HL-60 (cell line): ENCODE results near the gene RCOR3.

ENCODE experiments used
- DNase-seq, 2 experiments: peaks; one replicate each; pipeline ENCODE4 v3.0.0-alpha.2; 2010 to 2020; ENCODE audit warnings: low read depth in 1 of 2, low spot score in 1 of 2
- H3K27ac ChIP-seq: fragments of 250-450 bp; sonication (Bioruptor Pico); replicated peaks from 2 replicates; pipeline ENCODE4 v1.5.1; 2020; ENCODE audit warnings: mild to moderate bottlenecking, moderate library complexity
- H3K27me3 ChIP-seq: fragments of 250-450 bp; sonication (Bioruptor Pico); 2 replicates; pipeline ENCODE4 v1.5.1; 2021; ENCODE audit warnings: mild to moderate bottlenecking, moderate library complexity; ENCODE audit not compliant: insufficient read depth, poor library complexity, severe bottlenecking
- H3K4me3 ChIP-seq: replicated peaks from 2 replicates; pipeline ENCODE4 v1.5.1; 2011; ENCODE audit warnings: mild to moderate bottlenecking, control low read depth, low read length; ENCODE audit not compliant: insufficient read depth
- CTCF ChIP-seq: IDR thresholded peaks from one replicate; pipeline ENCODE4 v1.5.1; 2011; ENCODE audit warnings: low read length, control low read depth, inconsistent platforms; ENCODE audit not compliant: insufficient read depth
- GABPA ChIP-seq: IDR thresholded peaks from 2 replicates; pipeline ENCODE4 v1.6.1; 2012; ENCODE audit warnings: low read depth
- POLR2AphosphoS5 ChIP-seq: IDR thresholded peaks from 2 replicates; pipeline ENCODE4 v1.6.1; 2012; ENCODE audit warnings: low read depth
- REST ChIP-seq: IDR thresholded peaks from 2 replicates; pipeline ENCODE4 v1.6.1; 2012; ENCODE audit warnings: low read depth; ENCODE audit not compliant: insufficient replicate concordance
- SPI1 ChIP-seq: IDR thresholded peaks from 2 replicates; pipeline ENCODE4 v1.6.1; 2012; ENCODE audit warnings: low read depth, mild to moderate bottlenecking, borderline replicate concordance

The RCOR3 gene

GRCh38 chr1:211327346-211327921, 68.3 kb downstream of the RCOR3 start:
- Histone ChIP-seq H3K27ac (no peak overlapping the region), H3K4me3 (peak overlapping the region; percentile 40), H3K27me3 (peaks cover 20% of the 10 kb centered on the region)
- DNase-seq = no peak
- TF ChIP-seq SPI1 (no peak), REST (no peak), POLR2AphosphoS5 (no peak), CTCF (no peak)

GRCh38 chr1:211328084-211328694, 69.0 kb downstream of the RCOR3 start:
- no peak for TF ChIP-seq CTCF
- no peak for TF ChIP-seq REST
- TF ChIP-seq SPI1 = no peak
- H3K4me3 ChIP-seq = no peak overlapping the region
- no peak overlapping the region for H3K27ac ChIP-seq
- no peak for DNase-seq
- peaks cover 20% of the 10 kb centered on the region for H3K27me3 ChIP-seq

GRCh38 chr1:211328866-211329475, 69.8 kb downstream of the RCOR3 start:
- Histone ChIP-seq H3K4me3 (no peak overlapping the region), H3K27ac (no peak overlapping the region), H3K27me3 (peaks cover 20% of the 10 kb centered on the region)
- DNase-seq = no peak
- no peak for TF ChIP-seq SPI1
- TF ChIP-seq CTCF = no peak
- no peak for TF ChIP-seq POLR2AphosphoS5
- TF ChIP-seq GABPA = no peak
- no peak for TF ChIP-seq REST
